SK-N-SH (cell line): Measurements from ENCODE around the gene LPGAT1. TPM values are rescaled to one million over a fixed set of nuclear protein-coding genes. Genes with fewer than 3 reads are reported as not detected.

ENCODE experiments used
- CTCF ChIA-PET: fragments of 300-600, 350-600 bp; formaldehyde crosslinking; extraction: SDS; loops from one replicate; lab custom pipeline; 2021; lab: Yijun Ruan, JAX
- POLR2A ChIA-PET: fragments of 350-600 bp; sonication (Branson Sonifier 250); formaldehyde crosslinking; extraction: SDS; loops from one replicate; lab custom pipeline; 2020; ENCODE audit warnings: antibody characterized with exemption, inconsistent platforms; lab: Yijun Ruan, JAX
- DNase-seq: peaks from one replicate; pipeline ENCODE4 v3.0.0; 2012
- H2AFZ ChIP-seq: fragments of 200-600 bp; sonication (generic); 2 replicates; pipeline ENCODE4 v1.8.1; 2016; ENCODE audit warnings: antibody characterized with exemption, mild to moderate bottlenecking, low read depth
- H3F3A ChIP-seq: fragments of 200-600 bp; sonication (generic); replicated peaks from 2 replicates; pipeline ENCODE3; 2016; ENCODE audit warnings: antibody characterized with exemption, mild to moderate bottlenecking; ENCODE audit not compliant: insufficient read depth
- H3K27ac ChIP-seq, 2 experiments: fragments of 200-500 bp in 1 of 2; fragments of 200-600 bp in 1 of 2; sonication (Bioruptor generic) in 1 of 2; sonication (generic), shearing (Covaris generic) in 1 of 2; 2 replicates each; pipeline versions ENCODE4 v1.5.1 to v1.6.1; 2014 to 2016; ENCODE audit warnings: low read depth in 2 of 2, inconsistent platforms in 1 of 2, low read length in 1 of 2, mild to moderate bottlenecking in 1 of 2, mixed read lengths in 1 of 2
- H3K27me3 ChIP-seq: fragments of 200-600 bp; sonication (generic), shearing (Covaris generic); 2 replicates; pipeline ENCODE4 v1.6.1; 2016; ENCODE audit warnings: mixed run types; ENCODE audit not compliant: insufficient read depth
- H3K36me3 ChIP-seq, 2 experiments: fragments of 200-500 bp in 1 of 2; fragments of 200-600 bp in 1 of 2; sonication (Bioruptor generic) in 1 of 2; sonication (generic) in 1 of 2; replicated peaks in 1 of 2; 2 replicates each; pipeline versions ENCODE3 to v1.5.1; 2014 to 2016; ENCODE audit warnings: low read length in 1 of 2, mild to moderate bottlenecking in 1 of 2; ENCODE audit not compliant: insufficient read depth in 2 of 2, control insufficient read depth in 1 of 2
- H3K4me1 ChIP-seq, 2 experiments: fragments of 200-500 bp in 1 of 2; fragments of 200-600 bp in 1 of 2; sonication (Bioruptor generic) in 1 of 2; sonication (generic), shearing (Covaris generic) in 1 of 2; 2 replicates each; pipeline versions ENCODE4 v1.5.1 to v1.6.1; 2014 to 2016; ENCODE audit warnings: low read depth in 1 of 2, low read length in 1 of 2, mixed run types in 1 of 2; ENCODE audit not compliant: insufficient read depth in 2 of 2, control insufficient read depth in 1 of 2
- H3K4me2 ChIP-seq: fragments of 200-600 bp; sonication (generic), shearing (Covaris generic); 2 replicates; pipeline ENCODE4 v1.6.1; 2017; ENCODE audit warnings: mixed run types
- H3K4me3 ChIP-seq, 2 experiments: fragments of 200-500 bp in 1 of 2; fragments of 200-600 bp in 1 of 2; sonication (Bioruptor generic) in 1 of 2; sonication (generic), shearing (Covaris generic) in 1 of 2; 2 replicates each; pipeline versions ENCODE4 v1.5.1 to v1.8.1; 2014 to 2016; ENCODE audit warnings: low read depth in 2 of 2, inconsistent platforms in 1 of 2, low read length in 1 of 2, mild to moderate bottlenecking in 1 of 2, mixed read lengths in 1 of 2, moderate library complexity in 1 of 2
- H3K79me2 ChIP-seq: fragments of 200-600 bp; sonication (generic); 2 replicates; pipeline ENCODE4 v1.8.1; 2017; ENCODE audit warnings: mild to moderate bottlenecking; ENCODE audit not compliant: insufficient read depth
- H3K9ac ChIP-seq: fragments of 200-600 bp; sonication (generic); 2 replicates; pipeline ENCODE4 v1.6.1; 2017; ENCODE audit warnings: mixed run types
- H3K9me2 ChIP-seq: fragments of 200-600 bp; sonication (generic); 2 replicates; pipeline ENCODE4 v1.6.1; 2017; ENCODE audit warnings: mixed run types
- H3K9me3 ChIP-seq: fragments of 200-600 bp; sonication (generic); 2 replicates; pipeline ENCODE4 v1.6.1; 2017; ENCODE audit warnings: mixed run types, mild to moderate bottlenecking, moderate library complexity
- H4K20me1 ChIP-seq: fragments of 200-600 bp; sonication (generic); 2 replicates; pipeline ENCODE4 v1.6.1; 2017; ENCODE audit warnings: mild to moderate bottlenecking, mixed run types; ENCODE audit not compliant: insufficient read depth
- CHD2 ChIP-seq: fragments of 150-350 bp; IDR thresholded peaks from 2 replicates; pipeline ENCODE4 v1.6.1; 2018; ENCODE audit warnings: low read length; ENCODE audit not compliant: partially characterized antibody
- CTCF ChIP-seq: fragments of 200-600 bp; sonication (generic); IDR thresholded peaks from 2 replicates; pipeline ENCODE4 v1.6.1; 2017; ENCODE audit warnings: antibody characterized with exemption, mild to moderate bottlenecking, moderate library complexity
- EP300 ChIP-seq, 2 experiments: IDR thresholded peaks; 2 replicates each; pipeline versions ENCODE4 v1.4.0 to v1.6.1; 2012; ENCODE audit warnings: borderline replicate concordance in 1 of 2, low read depth in 1 of 2, low read length in 1 of 2
- FOSL2 ChIP-seq: IDR thresholded peaks from 2 replicates; pipeline ENCODE4 v1.4.0; 2012; ENCODE audit warnings: low read depth, mild to moderate bottlenecking, moderate library complexity, borderline replicate concordance
- FOXJ3 ChIP-seq: sonication (generic); formaldehyde crosslinking; IDR thresholded peaks from 2 replicates; pipeline ENCODE4 v1.5.1; 2020; ENCODE audit warnings: mild to moderate bottlenecking, missing genetic modification reagents
- FOXM1 ChIP-seq: IDR thresholded peaks from 2 replicates; pipeline ENCODE4 v1.4.0; 2012; ENCODE audit warnings: low read depth, mild to moderate bottlenecking
- GATA2 ChIP-seq: sonication (generic); formaldehyde crosslinking; IDR thresholded peaks from 2 replicates; pipeline ENCODE4 v1.5.0; 2020; ENCODE audit warnings: mild to moderate bottlenecking, missing genetic modification reagents
- JUND ChIP-seq: IDR thresholded peaks from 2 replicates; pipeline ENCODE4 v1.4.0; 2012
- MEF2A ChIP-seq: IDR thresholded peaks from 2 replicates; pipeline ENCODE4 v1.4.0; 2012; ENCODE audit warnings: low read depth, borderline replicate concordance
- MXI1 ChIP-seq: IDR thresholded peaks from 2 replicates; pipeline ENCODE4 v1.6.1; 2012; ENCODE audit warnings: mild to moderate bottlenecking, low read depth, low read length, improper control_type of control experiment
- NFIC ChIP-seq: IDR thresholded peaks from 2 replicates; pipeline ENCODE4 v1.4.0; 2012; ENCODE audit warnings: borderline replicate concordance
- POLR2AphosphoS5 ChIP-seq: IDR thresholded peaks from 2 replicates; pipeline ENCODE4 v1.6.1; 2012; ENCODE audit warnings: low read depth, low read length
- RAD21 ChIP-seq: IDR thresholded peaks from 2 replicates; pipeline ENCODE4 v1.6.1; 2012; ENCODE audit warnings: mild to moderate bottlenecking, low read length
- RXRA ChIP-seq: IDR thresholded peaks from 2 replicates; pipeline ENCODE4 v1.4.0; 2012; ENCODE audit warnings: low read depth, mild to moderate bottlenecking, borderline replicate concordance
- SMC3 ChIP-seq: IDR thresholded peaks from 2 replicates; pipeline ENCODE4 v1.6.1; 2012; ENCODE audit warnings: low read depth, low read length, improper control_type of control experiment
- TAF1 ChIP-seq: IDR thresholded peaks from 2 replicates; pipeline ENCODE4 v1.6.1; 2012; ENCODE audit warnings: low read depth, mild to moderate bottlenecking, low read length, moderate library complexity, borderline replicate concordance
- TCF12 ChIP-seq: IDR thresholded peaks from 2 replicates; pipeline ENCODE4 v1.4.0; 2012
- TEAD4 ChIP-seq: IDR thresholded peaks from 2 replicates; pipeline ENCODE4 v1.4.0; 2012; ENCODE audit warnings: mild to moderate bottlenecking, borderline replicate concordance; ENCODE audit not compliant: insufficient read depth
- YY1 ChIP-seq: IDR thresholded peaks from 2 replicates; pipeline ENCODE4 v1.4.0; 2012; ENCODE audit warnings: low read depth, mild to moderate bottlenecking
- WGBS: methylation state at CpG from one replicate; pipeline ENCODE4 v1.1.6; 2017; ENCODE audit warnings: low lambda C conversion rate; 5-methylcytosine and 5-hydroxymethylcytosine counted together
- polyA plus RNA-seq, 3 experiments: library from polyadenylated mRNA; depleted of rRNA; stranded (reverse); fragments of >200 nt; gene quantifications; 2 replicates each; pipeline ENCODE4 v1.2.3, GENCODE V29; 2012
- TF ChIP-seq, protein P1 (sequence below): IDR thresholded peaks from 2 replicates; pipeline ENCODE4; 2012
- TF ChIP-seq, protein P2 (sequence below): IDR thresholded peaks from 2 replicates; pipeline ENCODE4 v1.4.0; 2012; ENCODE audit warnings: low read depth, borderline replicate concordance
- TF ChIP-seq, protein P3 (sequence below): IDR thresholded peaks from 2 replicates; pipeline ENCODE4 v1.4.0; 2012; ENCODE audit warnings: low read depth

Gene LPGAT1
- polyA plus RNA-seq, 1 of the 3 experiments (the other 2 are of a cell fraction): 4.8 TPM

DNA sequence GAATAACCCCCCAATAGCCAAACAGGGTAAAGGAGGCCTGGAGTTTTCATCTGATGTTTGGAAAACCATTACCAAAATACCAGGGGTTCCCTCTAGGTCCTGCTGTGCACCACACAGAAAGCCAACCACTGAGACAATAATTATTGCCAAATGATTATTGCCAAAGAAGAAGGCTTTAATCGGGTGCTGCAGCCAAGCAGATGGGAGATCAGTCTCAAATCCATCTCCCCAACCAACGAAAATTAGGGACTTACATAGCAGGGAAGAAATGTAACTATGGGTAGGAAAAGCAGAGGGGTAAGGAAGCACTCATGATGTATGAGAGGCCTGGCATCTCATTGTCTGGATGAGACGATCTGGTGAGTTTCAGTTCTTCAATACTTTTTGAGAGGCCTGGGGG lies 28.8 kb upstream of the LPGAT1 start:
- ChIA-PET POLR2A (no interaction called here), CTCF (no interaction called here)
- Histone ChIP-seq H3K36me3 (no peaks in the 10 kb centered on the region), H3K27me3 (no peaks in the 10 kb centered on the region), H3K4me2 (no peak overlapping the region), H3K4me3 (no peak overlapping the region; a peak in 1 of 4 replicates), H4K20me1 (no peaks in the 10 kb centered on the region), H3F3A (no peaks in the 10 kb centered on the region), H3K79me2 (no peaks in the 10 kb centered on the region), H3K9me3 (0 out of 2 replicates have a peak, but pooled peaks cover 6% of the 10 kb centered on the region), H2AFZ (no peak overlapping the region), H3K27ac (no peak overlapping the region), H3K4me1 (no peaks in the 10 kb centered on the region), H3K9ac (no peak overlapping the region), H3K9me2 (no peaks in the 10 kb centered on the region)
- no peak for TF ChIP-seq FOXJ3 (CRISPR knock-in tag)
- no peak for TF ChIP-seq CHD2
- TF ChIP-seq, protein P1, sequence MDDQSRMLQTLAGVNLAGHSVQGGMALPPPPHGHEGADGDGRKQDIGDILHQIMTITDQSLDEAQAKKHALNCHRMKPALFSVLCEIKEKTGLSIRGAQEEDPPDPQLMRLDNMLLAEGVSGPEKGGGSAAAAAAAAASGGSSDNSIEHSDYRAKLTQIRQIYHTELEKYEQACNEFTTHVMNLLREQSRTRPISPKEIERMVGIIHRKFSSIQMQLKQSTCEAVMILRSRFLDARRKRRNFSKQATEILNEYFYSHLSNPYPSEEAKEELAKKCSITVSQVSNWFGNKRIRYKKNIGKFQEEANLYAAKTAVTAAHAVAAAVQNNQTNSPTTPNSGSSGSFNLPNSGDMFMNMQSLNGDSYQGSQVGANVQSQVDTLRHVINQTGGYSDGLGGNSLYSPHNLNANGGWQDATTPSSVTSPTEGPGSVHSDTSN: no peak
- no peak for TF ChIP-seq JUND
- TF ChIP-seq NFIC: no peak
- TF ChIP-seq FOSL2: no peak
- no peak for TF ChIP-seq TAF1
- TF ChIP-seq POLR2AphosphoS5: no peak
- TF ChIP-seq RAD21: no peak
- TF ChIP-seq EP300 (IDR thresholded peaks at IDR 0.05; ENCODE audit: borderline replicate concordance in 1 of 2, low read depth in 1 of 2, low read length in 1 of 2): no peak
- TF ChIP-seq, protein P2, sequence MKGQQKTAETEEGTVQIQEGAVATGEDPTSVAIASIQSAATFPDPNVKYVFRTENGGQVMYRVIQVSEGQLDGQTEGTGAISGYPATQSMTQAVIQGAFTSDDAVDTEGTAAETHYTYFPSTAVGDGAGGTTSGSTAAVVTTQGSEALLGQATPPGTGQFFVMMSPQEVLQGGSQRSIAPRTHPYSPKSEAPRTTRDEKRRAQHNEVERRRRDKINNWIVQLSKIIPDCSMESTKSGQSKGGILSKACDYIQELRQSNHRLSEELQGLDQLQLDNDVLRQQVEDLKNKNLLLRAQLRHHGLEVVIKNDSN: no peak
- no peak for TF ChIP-seq FOXM1
- no peak for TF ChIP-seq MXI1
- no peak for TF ChIP-seq YY1
- WGBS: 17% methylated on average over 3 of the region's 3 CpGs
- no peak for DNase-seq

DNA sequence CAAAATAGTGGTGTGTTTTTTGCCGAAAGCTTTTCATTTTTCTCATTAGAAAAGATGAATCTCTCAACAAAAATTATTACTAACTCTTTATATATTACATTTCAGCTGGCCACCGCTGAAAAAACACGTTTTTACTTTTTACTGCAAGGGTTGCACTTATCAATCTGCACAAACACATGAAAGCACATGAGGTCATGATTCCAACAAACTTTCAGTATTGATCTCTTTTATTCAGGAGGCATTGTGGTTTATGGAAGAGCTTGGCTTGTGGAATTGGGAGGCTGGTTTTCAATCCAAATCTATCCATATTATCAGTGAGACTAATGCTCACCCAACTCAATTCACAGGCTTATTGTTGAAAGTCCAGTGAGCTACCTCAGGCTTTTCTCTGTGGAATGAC lies 20.6 kb upstream of the LPGAT1 start:
- H3F3A ChIP-seq: no peaks in the 10 kb centered on the region
- no peaks in the 10 kb centered on the region for H3K4me1 ChIP-seq
- ChIA-PET CTCF (no interaction called here), POLR2A (no interaction called here)
- H2AFZ ChIP-seq: no peak overlapping the region
- no peaks in the 10 kb centered on the region for H3K36me3 ChIP-seq
- H3K9me3 ChIP-seq: no peaks in the 10 kb centered on the region
- no peaks in the 10 kb centered on the region for H3K79me2 ChIP-seq
- 29% methylated on average over 3 of the region's 3 CpGs for WGBS
- no peak overlapping the region for H3K4me2 ChIP-seq
- no peaks in the 10 kb centered on the region for H3K27me3 ChIP-seq
- H3K4me3 ChIP-seq: no peak overlapping the region
- no peak for DNase-seq
- H3K9ac ChIP-seq: no peak overlapping the region
- no peaks in the 10 kb centered on the region for H4K20me1 ChIP-seq
- H3K27ac ChIP-seq: no peak overlapping the region
- no peaks in the 10 kb centered on the region for H3K9me2 ChIP-seq
- TF ChIP-seq EP300 (IDR thresholded peaks at IDR 0.05; ENCODE audit: borderline replicate concordance in 1 of 2, low read depth in 1 of 2, low read length in 1 of 2): no peak
- TF ChIP-seq RAD21: no peak
- TF ChIP-seq RXRA: no peak
- no peak for TF ChIP-seq TCF12
- TF ChIP-seq SMC3: no peak
- TF ChIP-seq GATA2: no peak
- no peak for TF ChIP-seq FOSL2
- no peak for TF ChIP-seq FOXJ3 (CRISPR knock-in tag)
- TF ChIP-seq CTCF: no peak
- TF ChIP-seq, protein P1: no peak
- TF ChIP-seq JUND: no peak
- TF ChIP-seq TEAD4: no peak
- TF ChIP-seq MEF2A: no peak
- no peak for TF ChIP-seq TAF1
- no peak for TF ChIP-seq YY1
- TF ChIP-seq, protein P3, sequence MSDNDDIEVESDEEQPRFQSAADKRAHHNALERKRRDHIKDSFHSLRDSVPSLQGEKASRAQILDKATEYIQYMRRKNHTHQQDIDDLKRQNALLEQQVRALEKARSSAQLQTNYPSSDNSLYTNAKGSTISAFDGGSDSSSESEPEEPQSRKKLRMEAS: no peak
